Panc1 (cell line): Measurements from ENCODE around the gene SIGLEC9. TPM values are rescaled to one million over a fixed set of nuclear protein-coding genes. Genes with fewer than 3 reads are reported as not detected.
A peak's percentile ranks its signal among the peaks of the same experiment; 100 is the strongest.

Experiments used
- ATAC-seq: fragments of 200-7000 bp; cut with Tn5 transposase; 2 replicates; pipeline ENCODE4 v1.9.1; 2020; ENCODE audit warnings: mild to moderate bottlenecking, moderate library complexity
- BruUV-seq: library from RNA; stranded (reverse); fragments of 400-500 nt; replicated peaks from 2 replicates; lab custom pipeline; 2021; lab: Mats Ljungman, UMichigan
- CTCF ChIA-PET: fragments of 300-600 bp; sonication (Branson Sonifier 250); formaldehyde crosslinking; loops from one replicate; lab custom pipeline; 2022; ENCODE audit warnings: antibody characterized with exemption; lab: Charles Lee
- POLR2A ChIA-PET: fragments of 300-600 bp; sonication (Branson Sonifier 250); formaldehyde crosslinking; loops from one replicate; lab custom pipeline; 2022; ENCODE audit warnings: antibody characterized with exemption; lab: Charles Lee
- DNase-seq: peaks from one replicate; pipeline ENCODE4 v3.0.0-alpha.2; 2010; ENCODE audit warnings: low read depth, low spot score
- H3K27ac ChIP-seq: 2 replicates; pipeline ENCODE4 v1.5.1; 2011; ENCODE audit warnings: mild to moderate bottlenecking, low read length, inconsistent platforms
- H3K27me3 ChIP-seq: fragments of 200-500 bp; sonication (Bioruptor generic); 2 replicates; pipeline ENCODE4 v1.6.0; 2014; ENCODE audit warnings: low read length, inconsistent platforms; ENCODE audit not compliant: control insufficient read depth, insufficient read depth
- H3K36me3 ChIP-seq: fragments of 200-500 bp; sonication (Bioruptor generic); 2 replicates; pipeline ENCODE4 v1.5.1; 2014; ENCODE audit warnings: inconsistent platforms, mild to moderate bottlenecking, low read length, moderate library complexity; ENCODE audit not compliant: control insufficient read depth, insufficient read depth
- H3K4me1 ChIP-seq: 2 replicates; pipeline ENCODE4 v1.5.1; 2011; ENCODE audit warnings: inconsistent platforms, mild to moderate bottlenecking, low read length, moderate library complexity; ENCODE audit not compliant: control insufficient read depth, insufficient read depth
- H3K4me3 ChIP-seq, 2 experiments: 2 replicates each; pipeline ENCODE4 v1.5.1; 2011 to 2012; ENCODE audit warnings: low read depth in 2 of 2, low read length in 2 of 2, mild to moderate bottlenecking in 2 of 2, inconsistent platforms in 1 of 2, moderate library complexity in 1 of 2
- H3K9me3 ChIP-seq: fragments of 200-500 bp; sonication (Bioruptor generic); 2 replicates; pipeline ENCODE4 v1.5.1; 2014; ENCODE audit warnings: low read depth, mild to moderate bottlenecking, inconsistent platforms, low read length, moderate library complexity; ENCODE audit not compliant: control insufficient read depth, insufficient read depth
- POLR2AphosphoS5 ChIP-seq: IDR thresholded peaks from 2 replicates; pipeline ENCODE4 v1.6.1; 2012; ENCODE audit warnings: mild to moderate bottlenecking, low read depth, low read length, moderate library complexity
- SIN3A ChIP-seq: IDR thresholded peaks from 2 replicates; pipeline ENCODE4 v1.6.1; 2012; ENCODE audit warnings: low read depth, mild to moderate bottlenecking, low read length, moderate library complexity, borderline replicate concordance; ENCODE audit not compliant: insufficient read depth
- TCF7L2 ChIP-seq: IDR thresholded peaks from 2 replicates; pipeline ENCODE4 v1.6.1; 2011; ENCODE audit warnings: mild to moderate bottlenecking, low read depth, low read length, inconsistent platforms
- in situ Hi-C: cut with HindIII; loops from 2 replicates; pipeline ENCODE4 v1.10.0; 2016; ENCODE audit warnings: low sequenced_read_pairs, low pct_unique_long_range_greater_than_20kb
- intact Hi-C: fragments of 100-400 bp; cut with micrococcal nuclease; formaldehyde crosslinking; loops from one replicate; pipeline ENCODE4 v1.10.0; 2022; ENCODE audit not compliant: unreplicated experiment
- total RNA-seq: library from RNA; stranded (reverse); gene quantifications from one replicate; pipeline ENCODE4 v1.2.1, GENCODE V29; 2021; ENCODE audit not compliant: unreplicated experiment
- TF ChIP-seq, protein P1 (sequence below), 2 experiments: IDR thresholded peaks; 2 replicates each; pipeline ENCODE4 v1.6.1; 2011 to 2012; ENCODE audit warnings: low read depth in 2 of 2, control low read depth in 1 of 2, low read length in 1 of 2, mild to moderate bottlenecking in 1 of 2, moderate library complexity in 1 of 2; ENCODE audit not compliant: insufficient read depth in 1 of 2
- TF ChIP-seq, protein P2 (sequence below): fragments of 450-650 bp; IDR thresholded peaks from 2 replicates; pipeline ENCODE4 v1.5.1; 2017; ENCODE audit warnings: mild to moderate bottlenecking

SIGLEC9 gene
- total RNA-seq, 1 experiment from 2014 or later = not detected

DNA sequence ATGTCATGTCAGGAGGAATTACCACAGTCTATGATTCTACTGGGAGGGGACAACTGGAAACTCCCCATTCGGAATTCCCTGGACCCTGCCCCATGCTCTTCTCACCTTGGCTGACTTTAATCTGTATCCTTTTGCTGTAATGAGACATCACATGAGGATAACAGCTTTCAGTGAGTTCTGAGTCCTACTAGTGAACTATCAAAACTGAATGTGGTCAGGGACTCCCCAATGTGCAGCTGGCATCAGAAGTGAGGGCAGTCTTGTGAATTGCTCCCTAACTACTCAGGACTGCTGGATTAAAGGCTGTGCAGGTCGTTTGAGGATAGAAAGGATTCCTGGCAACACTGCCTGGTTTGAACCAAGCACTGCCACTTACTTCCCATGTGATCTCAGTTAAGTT is 32.6 kb downstream of the SIGLEC9 start:
- no peaks in the 10 kb centered on the region for H3K27me3 ChIP-seq
- no peak overlapping the region for H3K27ac ChIP-seq
- in situ Hi-C loops (no loop called here), intact Hi-C loops (loop anchor here (5.0 kb wide), 1 partner anchor 100 kb away; no protein-coding TSS in a partner anchor)
- TF ChIP-seq POLR2AphosphoS5 (no peak), SIN3A (no peak), TCF7L2 (no peak)
- TF ChIP-seq, protein P1, sequence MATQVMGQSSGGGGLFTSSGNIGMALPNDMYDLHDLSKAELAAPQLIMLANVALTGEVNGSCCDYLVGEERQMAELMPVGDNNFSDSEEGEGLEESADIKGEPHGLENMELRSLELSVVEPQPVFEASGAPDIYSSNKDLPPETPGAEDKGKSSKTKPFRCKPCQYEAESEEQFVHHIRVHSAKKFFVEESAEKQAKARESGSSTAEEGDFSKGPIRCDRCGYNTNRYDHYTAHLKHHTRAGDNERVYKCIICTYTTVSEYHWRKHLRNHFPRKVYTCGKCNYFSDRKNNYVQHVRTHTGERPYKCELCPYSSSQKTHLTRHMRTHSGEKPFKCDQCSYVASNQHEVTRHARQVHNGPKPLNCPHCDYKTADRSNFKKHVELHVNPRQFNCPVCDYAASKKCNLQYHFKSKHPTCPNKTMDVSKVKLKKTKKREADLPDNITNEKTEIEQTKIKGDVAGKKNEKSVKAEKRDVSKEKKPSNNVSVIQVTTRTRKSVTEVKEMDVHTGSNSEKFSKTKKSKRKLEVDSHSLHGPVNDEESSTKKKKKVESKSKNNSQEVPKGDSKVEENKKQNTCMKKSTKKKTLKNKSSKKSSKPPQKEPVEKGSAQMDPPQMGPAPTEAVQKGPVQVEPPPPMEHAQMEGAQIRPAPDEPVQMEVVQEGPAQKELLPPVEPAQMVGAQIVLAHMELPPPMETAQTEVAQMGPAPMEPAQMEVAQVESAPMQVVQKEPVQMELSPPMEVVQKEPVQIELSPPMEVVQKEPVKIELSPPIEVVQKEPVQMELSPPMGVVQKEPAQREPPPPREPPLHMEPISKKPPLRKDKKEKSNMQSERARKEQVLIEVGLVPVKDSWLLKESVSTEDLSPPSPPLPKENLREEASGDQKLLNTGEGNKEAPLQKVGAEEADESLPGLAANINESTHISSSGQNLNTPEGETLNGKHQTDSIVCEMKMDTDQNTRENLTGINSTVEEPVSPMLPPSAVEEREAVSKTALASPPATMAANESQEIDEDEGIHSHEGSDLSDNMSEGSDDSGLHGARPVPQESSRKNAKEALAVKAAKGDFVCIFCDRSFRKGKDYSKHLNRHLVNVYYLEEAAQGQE (IDR thresholded peaks at IDR 0.05; ENCODE audit: insufficient read depth in 1 of 2, low read depth in 2 of 2, low read length in 1 of 2) = no peak
- TF ChIP-seq, protein P2, sequence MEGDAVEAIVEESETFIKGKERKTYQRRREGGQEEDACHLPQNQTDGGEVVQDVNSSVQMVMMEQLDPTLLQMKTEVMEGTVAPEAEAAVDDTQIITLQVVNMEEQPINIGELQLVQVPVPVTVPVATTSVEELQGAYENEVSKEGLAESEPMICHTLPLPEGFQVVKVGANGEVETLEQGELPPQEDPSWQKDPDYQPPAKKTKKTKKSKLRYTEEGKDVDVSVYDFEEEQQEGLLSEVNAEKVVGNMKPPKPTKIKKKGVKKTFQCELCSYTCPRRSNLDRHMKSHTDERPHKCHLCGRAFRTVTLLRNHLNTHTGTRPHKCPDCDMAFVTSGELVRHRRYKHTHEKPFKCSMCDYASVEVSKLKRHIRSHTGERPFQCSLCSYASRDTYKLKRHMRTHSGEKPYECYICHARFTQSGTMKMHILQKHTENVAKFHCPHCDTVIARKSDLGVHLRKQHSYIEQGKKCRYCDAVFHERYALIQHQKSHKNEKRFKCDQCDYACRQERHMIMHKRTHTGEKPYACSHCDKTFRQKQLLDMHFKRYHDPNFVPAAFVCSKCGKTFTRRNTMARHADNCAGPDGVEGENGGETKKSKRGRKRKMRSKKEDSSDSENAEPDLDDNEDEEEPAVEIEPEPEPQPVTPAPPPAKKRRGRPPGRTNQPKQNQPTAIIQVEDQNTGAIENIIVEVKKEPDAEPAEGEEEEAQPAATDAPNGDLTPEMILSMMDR = no peak
- ChIA-PET POLR2A (no interaction called here), CTCF (no interaction called here)
- H3K4me3 ChIP-seq = no peak overlapping the region
- ATAC-seq (no peak), DNase-seq (no peak)
- no peaks in the 10 kb centered on the region for H3K9me3 ChIP-seq
- no peaks in the 10 kb centered on the region for H3K4me1 ChIP-seq
- no TSS peak for BruUV-seq
- no peaks in the 10 kb centered on the region for H3K36me3 ChIP-seq

DNA sequence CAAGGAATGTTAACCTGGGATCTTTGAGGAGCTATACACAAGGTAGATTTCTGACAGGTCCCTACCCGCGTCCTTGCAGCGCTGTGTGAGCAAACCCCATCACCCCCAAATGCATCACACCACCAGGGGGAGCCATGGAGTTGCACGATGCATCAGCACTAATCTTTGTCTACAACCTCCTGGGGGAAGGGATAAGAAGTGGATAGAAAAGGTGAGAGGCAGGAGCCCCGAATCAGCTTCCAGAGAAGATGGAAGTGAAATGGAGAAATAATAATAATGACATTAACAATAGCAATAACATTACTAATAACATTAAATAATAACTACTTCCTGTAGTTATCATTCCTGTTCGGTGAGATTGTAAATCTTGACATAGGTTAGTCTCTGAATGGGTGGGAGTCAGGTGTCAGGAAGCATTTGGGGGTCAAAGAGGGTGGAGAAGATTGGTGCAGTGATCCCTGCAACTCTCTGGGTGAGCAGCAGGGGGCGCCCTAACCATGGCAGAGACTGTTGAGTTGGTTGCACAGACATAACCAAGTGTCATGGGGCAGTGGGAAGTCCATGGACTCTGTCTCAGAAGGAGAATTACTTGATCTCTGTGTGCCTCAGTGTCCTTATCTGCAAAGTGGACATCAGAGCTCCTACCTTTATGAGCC is 33.9 kb downstream of the SIGLEC9 start:
- in situ Hi-C loops = no loop called here
- BruUV-seq = no TSS peak
- TF ChIP-seq, protein P2 = peak; percentile 91
- no peak for TF ChIP-seq TCF7L2
- H3K4me3 ChIP-seq = no peak overlapping the region
- H3K36me3 ChIP-seq = no peaks in the 10 kb centered on the region
- no peak overlapping the region for H3K27ac ChIP-seq
- H3K27me3 ChIP-seq = no peaks in the 10 kb centered on the region
- CTCF ChIA-PET = no interaction called here
- POLR2A ChIA-PET = no interaction called here
- no peaks in the 10 kb centered on the region for H3K9me3 ChIP-seq
- intact Hi-C loops = loop anchor here (5.0 kb wide), 1 partner anchor 99 kb away; no protein-coding TSS in a partner anchor
- DNase-seq = peak; percentile 33
- ATAC-seq = peak; percentile 68; the same call in 1 of the 2 replicates
- no peaks in the 10 kb centered on the region for H3K4me1 ChIP-seq
